ENCODE data around the gene WIPF2.
"Not testable (repeated sequence)": the region's sequence is repeated elsewhere in the genome, so short reads cannot be mapped to it uniquely, and the experiment has no call there.

- not testable (repeated sequence) for TF ChIP-seq CTCF (conservative IDR thresholded peaks at IDR 0.05); ZFX (IDR thresholded peaks at IDR 0.05)
Observed at GRCh38 chr17:40299159-40299757, 80.2 kb downstream of the WIPF2 start.

All from C4-2B (cell line).